NCI-H748 treated with DMSO at 0.1 percent for 48 hours (cell line): Measurements from ENCODE around the gene KRTAP1-4.
"Not testable (repeated sequence)": the region's sequence is repeated elsewhere in the genome, so short reads cannot be mapped to it uniquely, and the experiment has no call there.

ENCODE experiments used
- DNase-seq: peaks from one replicate; lab custom pipeline; 2025; lab: John Stamatoyannopoulos, UW

The KRTAP1-4 gene

GRCh38 chr17:41046735-41047465 is 16.9 kb upstream of the KRTAP1-4 start, which contains the start of gene KRTAP2-1:
TSS of gene KRTAP2-1 (minus strand) at chr17:41047316. CDS start at chr17:41047267, 49 bp downstream.
- DNase-seq = not testable (repeated sequence)

- no peak for DNase-seq
Measured at GRCh38 chr17:41042953-41043352, 13.0 kb upstream of the KRTAP1-4 start.

DNA sequence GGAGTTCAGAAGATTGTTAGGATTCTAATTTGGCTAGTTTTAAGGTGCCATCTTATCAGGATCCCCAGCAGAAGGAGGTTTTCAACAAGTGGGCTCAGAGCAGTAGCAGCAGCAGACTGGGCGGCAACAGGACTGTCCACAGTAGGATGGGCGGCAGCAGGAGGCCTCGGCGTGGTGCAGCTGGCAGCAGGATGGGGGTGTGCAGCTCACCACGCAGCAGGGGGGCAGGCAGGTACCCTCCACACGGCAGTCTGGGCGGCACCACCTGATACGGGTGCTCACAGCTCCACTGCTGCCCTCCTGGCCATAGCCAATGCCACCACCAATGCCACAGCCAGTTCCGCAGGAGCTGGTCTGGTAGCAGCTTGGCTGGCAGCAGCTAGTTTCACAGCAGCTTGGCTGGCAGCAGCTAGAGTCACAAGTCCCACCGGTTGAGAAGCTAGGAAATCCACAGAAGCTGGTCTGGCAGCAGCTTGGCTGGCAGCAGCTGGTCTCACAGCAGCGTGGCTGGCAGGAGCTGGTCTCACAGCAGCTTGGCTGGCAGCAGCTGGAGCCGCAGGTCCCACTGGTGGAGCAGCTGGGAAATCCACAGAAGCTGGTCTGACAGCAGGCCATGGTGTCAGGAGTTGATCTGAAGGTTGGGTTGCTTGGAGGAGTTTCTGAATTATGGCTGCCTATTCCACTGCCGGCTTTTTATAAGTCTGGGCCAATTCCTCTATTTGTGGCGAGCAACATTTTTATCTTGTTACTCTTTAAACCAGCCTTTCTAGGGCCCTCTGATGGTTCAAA is 11.0 kb upstream of the KRTAP1-4 start, which contains the start of gene KRTAP1-1:
KRTAP1-1 (minus strand) TSS at position 668 of the 789 bp plus-strand sequence; CDS start at position 615, 53 bp downstream.
- not testable (repeated sequence) for DNase-seq

DNA sequence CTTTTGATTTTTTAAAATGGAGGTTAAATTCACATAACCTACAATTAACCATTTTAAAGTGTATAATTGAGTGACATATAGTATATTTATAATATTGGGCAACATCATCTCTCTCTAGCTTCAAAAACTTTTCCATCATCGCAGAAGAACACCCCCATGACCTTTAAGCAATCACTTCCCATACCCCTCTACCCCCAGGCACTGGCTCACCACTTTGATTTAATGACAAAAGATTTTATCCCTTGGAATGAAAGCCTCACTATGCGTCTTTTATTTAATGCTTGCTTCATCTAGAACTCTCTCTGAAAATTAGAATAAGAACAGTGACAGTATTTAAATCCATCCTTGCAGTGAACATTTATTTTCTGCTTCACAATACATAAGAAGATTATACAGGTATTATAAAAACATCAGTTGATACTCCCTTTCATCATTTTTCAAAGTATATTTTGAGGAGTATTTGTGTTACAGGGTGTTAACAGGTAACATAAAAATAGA is 7.9 kb upstream of the KRTAP1-4 start:
- no peak for DNase-seq

DNA sequence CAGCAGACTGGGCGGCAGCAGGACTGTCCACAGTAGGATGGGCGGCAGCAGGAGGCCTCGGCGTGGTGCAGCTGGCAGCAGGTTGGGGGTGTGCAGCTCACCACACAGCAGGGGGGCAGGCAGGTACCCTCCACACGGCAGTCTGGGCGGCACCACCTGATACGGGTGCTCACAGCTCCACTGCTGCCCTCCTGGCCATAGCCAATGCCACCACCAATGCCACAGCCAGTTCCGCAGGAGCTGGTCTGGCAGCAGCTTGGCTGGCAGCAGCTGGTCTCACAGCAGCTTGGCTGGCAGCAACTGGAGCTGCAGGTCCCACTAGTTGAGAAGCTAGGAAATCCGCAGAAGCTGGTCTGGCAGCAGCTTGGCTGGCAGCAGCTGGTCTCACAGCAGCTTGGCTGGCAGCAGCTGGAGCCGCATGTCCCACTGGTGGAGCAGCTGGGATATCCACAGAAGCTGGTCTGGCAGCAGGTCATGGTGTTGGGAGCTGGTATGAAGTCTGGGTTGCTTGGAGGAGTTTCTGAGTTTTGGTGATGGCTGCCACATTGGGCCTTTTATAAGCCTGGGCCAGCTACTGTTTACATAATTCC is 4.4 kb upstream of the KRTAP1-4 start, which contains the start of gene KRTAP1-3:
KRTAP1-3 (minus strand) TSS at position 529 of the 590 bp plus-strand sequence; CDS start at position 476, 53 bp downstream.
- DNase-seq = not testable (repeated sequence)

DNA sequence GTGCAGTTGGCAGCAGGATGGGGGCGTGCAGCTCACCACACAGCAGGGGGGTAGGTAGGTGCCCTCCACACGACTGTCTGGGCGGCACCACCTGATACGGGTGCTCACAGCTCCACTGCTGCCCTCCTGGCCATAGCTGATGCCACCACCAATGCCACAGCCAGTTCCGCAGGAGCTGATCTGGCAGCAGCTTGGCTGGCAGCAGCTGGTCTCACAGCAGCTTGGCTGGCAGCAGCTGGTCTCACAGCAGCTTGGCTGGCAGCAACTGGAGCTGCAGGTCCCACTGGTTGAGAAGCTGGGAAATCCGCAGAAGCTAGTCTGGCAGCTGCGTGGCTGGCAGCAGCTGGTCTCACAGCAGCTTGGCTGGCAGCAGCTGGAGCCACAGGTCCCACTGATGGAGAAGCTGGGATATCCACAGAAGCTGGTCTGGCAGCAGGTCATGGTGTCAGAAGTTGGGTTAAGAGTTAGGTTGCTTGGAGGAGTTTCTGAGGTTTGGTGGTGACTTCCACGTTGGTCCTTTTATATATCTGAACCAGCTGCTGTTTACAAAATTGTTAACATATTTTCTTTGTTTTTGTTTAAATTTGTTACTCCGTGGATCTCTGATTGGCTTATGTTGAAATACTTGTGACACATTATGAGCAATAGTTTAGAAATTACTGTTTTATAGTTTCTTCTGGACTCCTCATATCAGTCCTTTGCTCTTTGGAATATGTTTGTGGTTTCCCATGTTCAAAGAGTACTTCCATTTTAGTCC is 3.1 kb downstream of the KRTAP1-4 start, which contains the start of gene KRTAP1-5:
KRTAP1-5 (minus strand) TSS at position 494 of the 757 bp plus-strand sequence; CDS start at position 441, 53 bp downstream.
- DNase-seq = no peak

DNA sequence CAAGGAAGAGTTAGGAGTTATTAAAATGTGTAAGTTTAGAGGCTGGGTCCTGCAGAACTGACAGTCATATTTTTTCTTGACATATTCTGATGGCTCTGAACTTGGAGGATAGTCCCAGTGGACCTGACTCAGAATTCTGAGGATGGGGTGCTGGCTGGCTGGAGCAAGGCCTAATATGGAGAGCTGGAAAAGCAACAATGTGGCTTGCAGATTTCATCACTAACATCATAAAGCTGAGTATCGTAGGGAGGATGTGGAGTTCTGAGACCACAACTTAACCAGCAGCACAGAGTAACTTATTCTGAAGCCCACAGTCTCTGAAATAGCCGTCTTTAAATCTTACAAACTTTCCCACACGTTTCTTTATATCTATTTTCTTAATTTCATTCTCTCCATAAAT is 5.3 kb downstream of the KRTAP1-4 start:
- DNase-seq = no peak

GRCh38 chr17:41020336-41020735 is 9.7 kb downstream of the KRTAP1-4 start:
- DNase-seq = peak; percentile 44

GRCh38 chr17:41019415-41019814 is 10.6 kb downstream of the KRTAP1-4 start:
- no peak for DNase-seq

- no peak for DNase-seq
Measured at GRCh38 chr17:41018541-41018940, 11.5 kb downstream of the KRTAP1-4 start.

- DNase-seq = no peak
Measured at GRCh38 chr17:41016578-41017215, 13.3 kb downstream of the KRTAP1-4 start.

GRCh38 chr17:41015454-41015853 is 14.5 kb downstream of the KRTAP1-4 start:
- DNase-seq = no peak

- no peak for DNase-seq
Measured at GRCh38 chr17:41013606-41014005, 16.4 kb downstream of the KRTAP1-4 start.

GRCh38 chr17:41013181-41013580 is 16.8 kb downstream of the KRTAP1-4 start:
- no peak for DNase-seq

DNA sequence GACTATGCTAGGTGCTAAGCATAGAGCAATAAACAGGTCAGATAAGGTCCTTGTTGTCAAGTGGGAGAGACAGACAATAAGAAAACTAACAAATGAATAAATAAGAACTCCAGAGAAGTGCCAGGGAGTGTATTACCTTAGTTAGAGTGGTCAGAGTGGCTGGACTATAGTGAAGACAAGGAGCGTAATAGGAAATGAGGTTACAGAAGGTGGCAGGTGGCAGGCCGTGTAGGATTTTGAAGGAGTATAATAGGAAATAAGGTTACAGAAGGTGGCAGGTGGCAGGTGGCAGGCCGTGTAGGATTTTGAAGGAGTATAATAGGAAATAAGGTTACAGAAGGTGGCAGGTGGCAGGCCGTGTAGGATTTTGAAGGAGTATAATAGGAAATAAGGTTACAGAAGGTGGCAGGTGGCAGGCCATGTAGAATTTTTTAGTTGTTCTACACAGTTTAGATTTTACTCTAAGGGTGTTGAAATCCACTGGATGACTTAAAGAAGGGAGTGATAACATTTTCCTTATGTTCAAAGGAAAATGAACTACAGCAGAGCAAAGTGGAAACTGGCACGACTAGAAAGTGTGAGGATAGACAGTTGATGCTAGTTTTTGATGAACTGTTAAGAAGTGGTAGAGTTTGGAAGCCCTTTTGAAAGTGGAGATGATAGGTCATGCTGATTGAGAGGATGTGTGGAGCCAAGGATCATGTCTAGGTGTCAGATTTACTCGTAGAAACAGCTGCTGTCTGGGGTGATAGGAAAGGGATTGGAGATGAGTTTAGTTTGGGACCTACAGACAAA is 17.5 kb downstream of the KRTAP1-4 start:
- DNase-seq = no peak

GRCh38 chr17:41010441-41010840 is 19.6 kb downstream of the KRTAP1-4 start:
- no peak for DNase-seq

- DNase-seq = no peak
Measured at GRCh38 chr17:41009936-41010335, 20.1 kb downstream of the KRTAP1-4 start.

DNA sequence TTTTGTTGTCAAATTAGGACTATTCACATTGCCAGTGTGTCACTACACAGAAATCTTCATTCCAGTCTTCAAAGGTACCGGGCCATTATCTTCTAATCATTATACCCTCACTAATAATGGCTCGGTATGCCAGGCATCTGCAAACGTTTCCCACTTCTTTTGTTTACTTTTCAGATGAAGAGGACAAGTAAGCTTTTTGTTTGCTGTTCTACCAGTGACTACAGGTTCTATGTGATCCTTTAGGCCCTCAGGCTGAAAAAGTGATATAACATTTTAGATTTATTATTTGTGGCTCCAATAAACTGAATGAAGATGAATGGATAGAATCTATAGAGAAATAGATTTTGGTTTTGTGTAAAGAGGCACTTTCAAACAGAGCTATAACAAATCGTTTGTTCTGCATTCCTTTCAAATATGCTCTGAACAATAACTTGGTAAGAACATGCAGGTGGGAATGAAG is 20.7 kb downstream of the KRTAP1-4 start:
- DNase-seq = no peak

DNA sequence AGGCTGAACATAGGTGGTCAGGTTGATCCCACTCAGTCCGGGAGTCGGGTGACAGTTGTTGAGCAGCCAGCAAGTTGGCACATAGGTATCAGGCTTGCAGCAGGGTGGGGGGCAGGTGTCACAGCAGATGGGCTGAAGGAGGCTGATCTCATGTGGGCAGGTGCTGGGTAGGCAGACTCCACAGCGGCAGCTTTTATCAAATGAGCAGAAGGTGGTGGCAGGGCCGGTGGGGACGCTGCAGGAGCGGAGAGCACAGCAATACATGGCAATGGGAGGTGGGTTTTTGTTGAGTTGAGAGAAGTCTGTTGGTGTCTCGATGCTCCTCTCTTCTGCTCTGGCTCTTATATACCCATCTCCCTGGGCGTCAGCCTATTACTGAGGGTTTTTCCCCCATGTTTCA is 21.2 kb downstream of the KRTAP1-4 start, which contains the start of gene KRTAP3-1:
KRTAP3-1 (minus strand) TSS at position 318 of the 400 bp plus-strand sequence; CDS start at position 264, 54 bp downstream.
- DNase-seq = no peak

- no peak for DNase-seq
Measured at GRCh38 chr17:41004397-41004796, 25.6 kb downstream of the KRTAP1-4 start.
